Tibial nerve (tissue), 4 donors: Measurements from ENCODE around the gene GSPT1.

ENCODE experiments used
- EP300 ChIP-seq, 2 donors: sonication (generic); formaldehyde crosslinking; IDR thresholded peaks; one replicate each; pipeline ENCODE4 v1.6.1; 2017; ENCODE audit warnings: antibody characterized with exemption in 2 of 2, mild to moderate bottlenecking in 1 of 2
- POLR2A ChIP-seq, 2 donors: fragments of 450-650 bp; IDR thresholded peaks; one replicate each; pipeline ENCODE4 v1.6.1; 2017; ENCODE audit warnings: antibody characterized with exemption in 2 of 2, mild to moderate bottlenecking in 2 of 2, moderate library complexity in 2 of 2
- TF ChIP-seq, protein P1 (sequence below), 5 experiments: fragments of 200-600 bp in 3 of 5; fragments of 450-650 bp in 2 of 5; sonication (generic) in 3 of 5; IDR thresholded peaks; one replicate each; pipeline ENCODE4 v1.5.1; 2016 to 2019; ENCODE audit warnings: antibody characterized with exemption in 5 of 5, mild to moderate bottlenecking in 3 of 5, moderate library complexity in 2 of 5

DNA sequence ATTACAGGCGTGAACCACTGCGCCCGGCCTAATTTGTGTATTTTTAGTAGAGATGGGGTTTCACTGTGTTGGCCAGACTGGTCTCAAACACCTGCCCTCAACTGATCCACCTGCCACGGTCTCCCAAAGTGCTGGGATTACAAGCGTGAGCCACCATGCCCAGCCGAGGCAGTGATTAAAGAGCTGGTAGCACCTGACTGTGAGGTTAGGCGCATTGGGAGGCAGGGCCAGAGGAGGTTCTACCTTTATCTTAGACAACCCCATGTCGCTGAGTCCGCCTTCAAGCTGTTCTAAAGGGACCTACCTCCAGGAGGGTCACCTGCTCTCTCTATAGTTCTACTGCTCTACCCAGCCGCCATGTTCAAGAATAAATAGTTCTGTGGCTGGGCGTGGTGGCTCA, 72.5 kb downstream of the GSPT1 start:
- TF ChIP-seq, protein P1, sequence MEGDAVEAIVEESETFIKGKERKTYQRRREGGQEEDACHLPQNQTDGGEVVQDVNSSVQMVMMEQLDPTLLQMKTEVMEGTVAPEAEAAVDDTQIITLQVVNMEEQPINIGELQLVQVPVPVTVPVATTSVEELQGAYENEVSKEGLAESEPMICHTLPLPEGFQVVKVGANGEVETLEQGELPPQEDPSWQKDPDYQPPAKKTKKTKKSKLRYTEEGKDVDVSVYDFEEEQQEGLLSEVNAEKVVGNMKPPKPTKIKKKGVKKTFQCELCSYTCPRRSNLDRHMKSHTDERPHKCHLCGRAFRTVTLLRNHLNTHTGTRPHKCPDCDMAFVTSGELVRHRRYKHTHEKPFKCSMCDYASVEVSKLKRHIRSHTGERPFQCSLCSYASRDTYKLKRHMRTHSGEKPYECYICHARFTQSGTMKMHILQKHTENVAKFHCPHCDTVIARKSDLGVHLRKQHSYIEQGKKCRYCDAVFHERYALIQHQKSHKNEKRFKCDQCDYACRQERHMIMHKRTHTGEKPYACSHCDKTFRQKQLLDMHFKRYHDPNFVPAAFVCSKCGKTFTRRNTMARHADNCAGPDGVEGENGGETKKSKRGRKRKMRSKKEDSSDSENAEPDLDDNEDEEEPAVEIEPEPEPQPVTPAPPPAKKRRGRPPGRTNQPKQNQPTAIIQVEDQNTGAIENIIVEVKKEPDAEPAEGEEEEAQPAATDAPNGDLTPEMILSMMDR (IDR thresholded peaks at IDR 0.05): no peak
- TF ChIP-seq EP300 (IDR thresholded peaks at IDR 0.05) (no peak), POLR2A (IDR thresholded peaks at IDR 0.05) (no peak)
